HTR-8/SVneo (cell line): ENCODE measurements around the gene ANKRD30B.
"Not testable (repeated sequence)": the region's sequence is repeated elsewhere in the genome, so short reads cannot be mapped to it uniquely, and the experiment has no call there.

Source experiments
- DNase-seq: peaks from one replicate; pipeline ENCODE4 v3.0.0; 2011; ENCODE audit warnings: low spot score, mixed read lengths; ENCODE audit not compliant: insufficient read length
- FAIRE-seq: peaks from 2 replicates; lab custom pipeline; 2011; peaks lifted over from hg19 to GRCh38; lab: Jason Lieb, UNC

The ANKRD30B gene, protein sequence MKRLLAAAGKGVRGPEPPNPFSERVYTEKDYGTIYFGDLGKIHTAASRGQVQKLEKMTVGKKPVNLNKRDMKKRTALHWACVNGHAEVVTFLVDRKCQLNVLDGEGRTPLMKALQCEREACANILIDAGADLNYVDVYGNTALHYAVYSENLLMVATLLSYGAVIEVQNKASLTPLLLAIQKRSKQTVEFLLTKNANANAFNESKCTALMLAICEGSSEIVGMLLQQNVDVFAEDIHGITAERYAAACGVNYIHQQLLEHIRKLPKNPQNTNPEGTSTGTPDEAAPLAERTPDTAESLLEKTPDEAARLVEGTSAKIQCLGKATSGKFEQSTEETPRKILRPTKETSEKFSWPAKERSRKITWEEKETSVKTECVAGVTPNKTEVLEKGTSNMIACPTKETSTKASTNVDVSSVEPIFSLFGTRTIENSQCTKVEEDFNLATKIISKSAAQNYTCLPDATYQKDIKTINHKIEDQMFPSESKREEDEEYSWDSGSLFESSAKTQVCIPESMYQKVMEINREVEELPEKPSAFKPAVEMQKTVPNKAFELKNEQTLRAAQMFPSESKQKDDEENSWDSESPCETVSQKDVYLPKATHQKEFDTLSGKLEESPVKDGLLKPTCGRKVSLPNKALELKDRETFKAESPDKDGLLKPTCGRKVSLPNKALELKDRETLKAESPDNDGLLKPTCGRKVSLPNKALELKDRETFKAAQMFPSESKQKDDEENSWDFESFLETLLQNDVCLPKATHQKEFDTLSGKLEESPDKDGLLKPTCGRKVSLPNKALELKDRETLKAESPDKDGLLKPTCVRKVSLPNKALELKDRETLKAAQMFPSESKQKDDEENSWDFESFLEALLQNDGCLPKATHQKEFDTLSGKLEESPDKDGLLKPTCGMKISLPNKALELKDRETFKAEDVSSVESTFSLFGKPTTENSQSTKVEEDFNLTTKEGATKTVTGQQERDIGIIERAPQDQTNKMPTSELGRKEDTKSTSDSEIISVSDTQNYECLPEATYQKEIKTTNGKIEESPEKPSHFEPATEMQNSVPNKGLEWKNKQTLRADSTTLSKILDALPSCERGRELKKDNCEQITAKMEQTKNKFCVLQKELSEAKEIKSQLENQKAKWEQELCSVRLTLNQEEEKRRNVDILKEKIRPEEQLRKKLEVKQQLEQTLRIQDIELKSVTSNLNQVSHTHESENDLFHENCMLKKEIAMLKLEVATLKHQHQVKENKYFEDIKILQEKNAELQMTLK (N-terminal part only)

DNA sequence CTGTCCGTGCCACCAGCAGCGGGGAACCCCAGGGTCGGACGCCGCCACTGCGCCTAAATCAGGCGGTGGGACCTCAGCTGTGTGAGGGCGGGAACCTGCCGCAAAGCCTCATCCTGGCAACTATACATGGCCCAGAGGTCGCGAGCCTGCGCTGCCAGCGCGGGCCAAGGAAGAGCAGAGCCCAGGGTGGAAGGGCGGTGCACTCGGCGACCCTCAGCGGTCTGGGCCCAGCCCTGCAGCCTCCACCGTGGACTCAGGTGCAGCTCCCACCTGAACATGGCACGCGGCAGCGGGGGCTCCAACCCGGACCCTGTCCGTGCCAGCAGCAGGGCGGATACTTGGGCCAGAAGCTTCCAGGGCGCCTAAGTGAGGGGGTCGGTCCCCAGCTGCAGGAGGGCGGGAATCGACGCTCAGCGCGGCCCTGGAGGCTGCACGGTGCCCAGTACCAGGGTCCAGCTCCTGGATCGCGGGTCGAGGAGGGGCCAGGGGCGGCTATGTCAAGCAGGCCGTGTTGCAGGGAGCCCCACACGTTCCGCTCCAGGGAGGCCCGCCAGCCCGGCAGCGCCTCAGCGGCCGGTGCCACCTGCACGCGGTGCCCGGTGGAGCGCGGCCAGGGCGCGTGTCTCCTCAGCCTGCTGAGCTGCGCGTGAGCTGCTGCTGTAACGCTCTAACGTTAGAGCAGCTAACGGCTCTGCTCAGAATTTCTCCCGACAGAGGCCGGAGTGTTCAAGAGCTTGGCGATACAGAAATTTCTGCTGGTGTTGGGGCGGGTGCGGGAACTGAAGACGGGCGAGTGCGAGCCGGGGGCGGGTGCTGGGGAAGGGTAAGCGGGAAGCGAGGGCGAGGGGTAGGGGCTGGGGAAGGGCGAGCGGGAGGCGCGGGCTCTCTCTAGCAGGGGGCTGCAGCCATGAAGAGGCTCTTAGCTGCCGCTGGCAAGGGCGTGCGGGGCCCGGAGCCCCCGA, at the start of gene ANKRD30B:
TSS of gene ANKRD30B (plus strand) at position 660 of the 962 bp plus-strand sequence. CDS start at position 908, 248 bp downstream.
- FAIRE-seq: no peak
- DNase-seq: no peak

DNA sequence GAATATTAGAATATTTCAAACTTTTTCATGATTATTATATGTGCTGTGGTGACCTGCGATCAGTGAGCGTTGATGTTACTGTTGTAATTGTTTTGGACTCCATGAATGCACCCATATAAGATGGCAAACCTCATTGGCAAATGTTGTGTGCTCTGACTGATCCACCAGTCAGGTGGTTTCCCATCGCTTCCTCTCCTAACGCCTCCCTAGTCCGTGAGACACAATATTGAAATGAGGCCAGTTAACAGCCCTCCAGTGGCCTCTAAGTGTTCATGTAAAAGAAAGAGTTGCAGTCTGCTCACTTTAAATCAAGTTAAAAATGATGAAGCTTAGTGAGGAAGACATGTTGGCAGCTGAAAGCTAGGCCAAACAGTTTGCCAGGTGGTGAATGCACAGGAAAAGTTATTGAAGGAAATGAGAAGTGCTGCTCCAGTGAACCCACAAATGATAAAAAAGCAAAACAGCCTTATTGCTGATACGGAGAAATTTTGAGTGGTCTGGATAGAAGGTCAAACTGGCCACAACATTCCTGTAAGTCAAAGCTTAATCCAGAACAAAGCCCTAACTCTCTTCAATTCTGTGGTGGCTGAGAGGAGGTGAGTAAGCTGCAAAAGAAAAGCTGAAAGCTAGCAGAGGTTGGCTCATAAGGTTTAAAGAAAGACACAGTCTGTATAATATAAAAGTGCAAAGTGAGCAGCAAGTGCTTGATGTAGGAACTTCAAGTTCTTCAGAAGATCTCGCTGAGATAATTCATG, 46.5 kb upstream of the ANKRD30B start:
- not testable (repeated sequence) for FAIRE-seq, DNase-seq

DNA sequence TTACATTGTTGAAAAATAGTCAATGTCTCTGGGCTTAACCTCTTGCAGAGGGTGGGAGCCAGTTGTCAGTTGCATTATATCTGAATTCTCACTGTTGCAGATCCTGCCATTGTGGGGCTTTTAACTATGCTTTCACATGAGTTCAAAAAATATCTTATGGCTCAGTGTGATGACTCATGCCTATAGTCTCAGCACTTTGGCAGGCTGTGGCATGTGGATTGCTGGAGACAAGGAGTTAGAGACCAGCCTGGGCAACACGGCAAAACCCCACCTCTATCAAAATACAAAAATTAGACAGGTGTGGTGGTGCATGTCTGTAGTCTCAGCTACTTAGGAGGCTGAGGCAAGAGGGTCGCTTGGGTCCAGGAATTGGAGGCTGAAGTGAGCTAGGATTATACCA, 38.2 kb upstream of the ANKRD30B start:
- peak; percentile 94 for FAIRE-seq
- DNase-seq: not testable (repeated sequence)

DNA sequence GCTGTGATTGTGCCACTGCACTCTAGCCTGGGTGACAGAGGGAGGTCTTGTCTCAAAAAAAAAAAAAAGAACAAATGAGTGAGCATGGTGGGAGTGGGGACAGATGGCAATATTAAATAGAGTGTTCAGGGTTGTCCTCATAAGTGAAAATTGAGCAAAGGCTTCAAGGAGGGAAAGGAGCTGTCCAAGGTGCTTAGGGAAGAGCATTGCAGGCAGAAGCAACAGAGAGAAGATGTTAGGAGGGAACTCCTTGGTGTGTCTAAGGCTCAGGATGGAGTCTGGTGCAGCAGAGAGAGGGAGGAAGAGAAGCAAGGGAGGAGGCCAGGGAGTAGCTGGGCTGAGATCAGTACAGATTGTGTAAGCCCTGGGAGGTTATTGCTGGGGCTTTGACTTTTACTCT, 26.4 kb upstream of the ANKRD30B start:
- DNase-seq, FAIRE-seq: not testable (repeated sequence)

DNA sequence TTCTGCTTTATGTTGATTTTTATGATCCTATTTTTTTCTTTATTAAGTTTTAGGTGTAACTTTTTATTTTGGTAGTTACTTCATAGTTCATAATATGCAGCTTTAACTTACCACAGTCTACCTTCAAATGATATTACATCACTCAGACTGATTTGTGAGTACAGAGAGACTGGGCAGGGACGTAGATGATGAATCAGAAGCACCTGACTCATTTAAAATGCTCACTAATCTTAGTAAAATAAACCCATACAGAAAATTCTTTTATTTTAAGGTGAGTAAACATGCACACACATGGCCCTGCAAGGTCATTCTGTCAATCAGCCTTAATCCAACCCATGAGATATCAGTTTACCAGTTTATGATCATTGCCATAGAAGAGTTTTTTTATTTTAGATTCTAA, 8.9 kb upstream of the ANKRD30B start:
- not testable (repeated sequence) for FAIRE-seq, DNase-seq

DNA sequence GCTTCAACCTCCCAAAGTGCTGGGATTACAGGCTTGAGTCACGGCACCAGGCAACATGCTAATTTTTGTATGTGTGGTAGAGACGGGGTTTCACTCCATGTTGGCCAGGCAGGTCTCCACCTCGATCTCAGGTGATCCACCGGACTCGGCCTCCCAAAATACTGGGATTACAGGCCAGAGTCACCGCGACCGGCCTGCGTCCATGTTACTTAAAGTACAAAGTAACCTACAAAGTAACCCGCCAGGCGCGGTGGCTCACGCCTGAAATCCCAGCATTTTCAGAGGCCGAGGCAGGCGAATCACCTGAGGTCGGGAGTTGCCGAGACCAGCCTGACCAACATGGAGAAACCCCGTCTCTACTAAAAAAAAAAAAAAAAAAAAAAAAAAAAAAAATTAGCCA, 1.1 kb upstream of the ANKRD30B start:
- no peak for DNase-seq
- FAIRE-seq: no peak

DNA sequence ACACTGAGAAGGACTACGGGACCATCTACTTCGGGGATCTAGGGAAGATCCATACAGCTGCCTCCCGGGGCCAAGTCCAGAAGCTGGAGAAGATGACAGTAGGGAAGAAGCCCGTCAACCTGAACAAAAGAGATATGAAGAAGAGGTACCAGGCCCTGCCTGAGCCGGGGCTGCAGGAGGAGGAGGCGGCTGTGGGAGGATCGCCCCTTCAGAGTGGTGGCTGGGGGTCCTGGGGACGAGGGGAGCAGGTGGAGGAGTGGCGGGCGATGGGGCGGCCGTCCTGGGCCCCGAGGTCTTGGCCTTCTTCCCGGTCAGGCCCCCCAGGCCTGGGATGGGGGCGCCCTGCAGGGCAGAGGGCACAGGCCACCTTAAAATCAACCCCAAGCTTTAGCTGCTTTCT, 524 bp downstream of the ANKRD30B start:
- FAIRE-seq (no peak), DNase-seq (no peak)

DNA sequence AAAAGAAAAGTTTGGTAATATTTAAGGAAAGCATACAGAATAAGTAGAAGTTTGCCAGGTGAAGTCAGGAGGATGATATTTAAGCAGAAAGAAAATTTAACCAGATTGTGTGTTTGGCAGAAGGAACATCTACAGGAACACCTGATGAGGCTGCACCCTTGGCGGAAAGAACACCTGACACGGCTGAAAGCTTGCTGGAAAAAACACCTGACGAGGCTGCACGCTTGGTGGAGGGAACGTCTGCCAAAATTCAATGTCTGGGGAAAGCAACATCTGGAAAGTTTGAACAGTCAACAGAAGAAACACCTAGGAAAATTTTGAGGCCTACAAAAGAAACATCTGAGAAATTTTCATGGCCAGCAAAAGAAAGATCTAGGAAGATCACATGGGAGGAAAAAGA, 15.6 kb downstream of the ANKRD30B start:
- FAIRE-seq, DNase-seq: not testable (repeated sequence)

DNA sequence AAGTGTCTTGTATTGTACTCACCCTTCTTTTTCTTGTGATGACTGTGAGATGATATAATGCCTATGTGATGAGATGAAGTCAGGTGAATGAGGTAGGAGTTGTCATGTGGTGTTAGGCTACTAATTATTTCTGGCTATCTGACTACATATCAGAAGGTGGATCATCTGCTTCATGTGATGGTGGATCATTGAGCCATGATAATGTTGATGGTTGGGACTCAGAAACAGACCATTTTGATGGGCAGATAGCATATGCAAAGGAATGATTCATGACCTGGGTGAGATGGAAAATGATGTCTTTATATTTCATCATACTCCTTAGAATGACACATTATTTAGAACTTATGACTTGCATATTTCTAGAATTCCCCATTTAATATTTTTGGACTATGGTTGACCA, 19.5 kb downstream of the ANKRD30B start:
- no peak for DNase-seq
- FAIRE-seq: peak; percentile 73

DNA sequence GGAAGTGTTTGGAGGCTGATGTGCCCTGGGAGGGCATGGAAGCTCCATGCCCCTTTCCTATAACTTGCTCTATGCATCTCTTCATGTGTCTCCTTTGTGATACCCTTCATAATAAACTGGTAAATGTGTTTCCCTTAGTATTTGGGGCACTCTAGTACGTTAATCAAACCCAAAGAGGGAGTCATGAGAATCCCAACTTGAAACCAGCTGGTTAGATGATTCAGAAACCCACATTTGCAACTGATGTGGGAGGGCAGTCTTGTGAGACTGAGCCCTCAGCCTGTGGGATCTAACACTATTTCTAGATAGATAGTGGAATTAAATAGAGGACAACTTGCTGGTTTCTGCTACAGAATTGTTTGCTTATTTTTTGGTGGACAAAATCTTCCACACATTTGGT, 20.3 kb downstream of the ANKRD30B start:
- FAIRE-seq (no peak), DNase-seq (no peak)

DNA sequence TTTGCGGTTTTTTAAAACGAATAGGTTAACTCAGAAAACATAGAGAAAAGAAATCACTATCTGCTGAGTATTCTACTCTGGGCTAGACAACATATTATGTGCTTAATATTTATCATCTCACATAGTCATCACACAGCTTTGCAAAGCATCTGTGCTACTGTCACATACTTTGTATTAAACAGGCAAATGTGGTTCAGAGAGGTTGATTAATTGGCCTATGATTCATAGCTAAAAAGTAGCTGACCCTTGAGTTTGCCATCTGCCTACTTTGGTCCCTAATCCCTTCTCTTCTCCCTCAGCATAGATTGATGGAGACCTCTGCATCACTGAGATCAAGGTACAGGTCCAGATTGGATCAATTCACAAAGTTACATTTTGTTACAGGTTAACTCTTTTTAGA, 21.4 kb downstream of the ANKRD30B start:
- peak; percentile 80 for FAIRE-seq

DNA sequence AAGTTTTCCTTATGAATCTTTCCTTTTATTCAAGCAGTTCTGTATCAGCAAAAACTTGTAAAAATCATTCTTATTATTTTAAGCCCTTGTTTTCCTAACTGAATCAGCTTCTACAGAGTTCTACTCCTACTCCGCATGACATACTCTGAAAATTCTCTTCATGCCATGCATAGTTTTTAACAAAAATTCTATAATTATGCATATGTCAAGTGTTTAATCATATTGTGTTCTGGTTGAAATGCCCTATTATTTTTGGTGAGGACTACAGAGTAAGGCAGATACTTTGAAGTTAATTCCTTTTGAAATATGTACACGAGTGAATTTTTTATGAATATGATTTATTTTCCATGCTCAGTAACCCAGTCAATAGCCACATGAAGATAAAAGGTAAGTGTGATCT, 28.8 kb downstream of the ANKRD30B start:
- FAIRE-seq (no peak), DNase-seq (no peak)

More for the DNA sequence above, 21.4 kb downstream of the ANKRD30B start:
- no peak for DNase-seq

DNA sequence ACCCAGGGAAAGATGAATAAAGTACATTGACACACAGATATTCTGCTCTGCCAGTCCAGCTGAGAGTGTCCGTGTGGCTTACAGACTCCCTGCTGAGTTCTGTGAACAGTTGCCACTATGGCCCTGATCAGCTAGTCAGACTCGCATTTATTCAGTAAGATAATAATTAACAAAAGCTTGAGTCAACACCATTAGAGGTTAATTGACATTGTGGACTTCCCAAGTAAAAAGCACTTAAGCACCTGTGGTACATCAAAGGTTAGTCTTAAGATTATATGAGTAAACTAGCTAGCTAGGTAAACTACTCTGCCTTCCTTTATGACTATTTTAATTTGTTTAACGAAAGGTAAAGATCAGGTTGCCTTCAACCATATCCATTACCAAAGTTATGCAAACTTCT, 33.7 kb downstream of the ANKRD30B start:
- no peak for FAIRE-seq
- no peak for DNase-seq

DNA sequence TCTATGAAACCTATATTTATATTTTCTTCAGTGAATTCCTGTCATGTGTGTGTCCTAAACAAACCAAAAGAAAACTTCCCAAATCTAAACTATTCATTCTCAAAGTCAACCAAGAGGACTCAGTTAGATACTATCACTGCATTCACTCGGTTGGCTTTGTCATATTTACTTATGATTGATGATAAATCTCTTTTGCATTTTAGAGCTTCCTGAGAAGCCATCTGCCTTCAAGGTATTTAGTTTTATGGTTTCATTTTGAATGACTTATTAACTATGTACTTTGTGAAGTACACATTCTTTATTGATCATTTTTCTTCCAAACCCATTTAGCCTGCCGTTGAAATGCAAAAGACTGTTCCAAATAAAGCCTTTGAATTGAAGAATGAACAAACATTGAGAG, 36.2 kb downstream of the ANKRD30B start:
- DNase-seq: peak; percentile 19
- FAIRE-seq: no peak

DNA sequence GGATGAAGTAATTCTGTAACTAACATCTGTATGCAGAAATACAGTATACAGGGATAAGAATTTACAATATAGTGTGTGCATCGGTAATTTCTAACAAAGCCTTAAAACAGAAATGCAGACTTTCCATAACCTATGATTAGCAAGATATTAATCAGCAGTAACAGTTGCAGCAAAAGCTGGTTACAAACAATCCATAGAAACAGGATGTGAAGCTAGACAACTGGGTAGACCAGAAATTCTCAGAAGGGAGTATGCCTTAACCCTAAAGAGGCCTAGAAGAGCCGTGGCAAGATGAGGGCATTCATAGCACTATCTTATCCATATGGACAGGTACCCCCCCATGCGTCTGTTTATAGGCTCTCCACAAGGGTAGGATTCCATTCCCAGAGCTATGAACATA, 48.9 kb downstream of the ANKRD30B start:
- FAIRE-seq, DNase-seq: not testable (repeated sequence)

DNA sequence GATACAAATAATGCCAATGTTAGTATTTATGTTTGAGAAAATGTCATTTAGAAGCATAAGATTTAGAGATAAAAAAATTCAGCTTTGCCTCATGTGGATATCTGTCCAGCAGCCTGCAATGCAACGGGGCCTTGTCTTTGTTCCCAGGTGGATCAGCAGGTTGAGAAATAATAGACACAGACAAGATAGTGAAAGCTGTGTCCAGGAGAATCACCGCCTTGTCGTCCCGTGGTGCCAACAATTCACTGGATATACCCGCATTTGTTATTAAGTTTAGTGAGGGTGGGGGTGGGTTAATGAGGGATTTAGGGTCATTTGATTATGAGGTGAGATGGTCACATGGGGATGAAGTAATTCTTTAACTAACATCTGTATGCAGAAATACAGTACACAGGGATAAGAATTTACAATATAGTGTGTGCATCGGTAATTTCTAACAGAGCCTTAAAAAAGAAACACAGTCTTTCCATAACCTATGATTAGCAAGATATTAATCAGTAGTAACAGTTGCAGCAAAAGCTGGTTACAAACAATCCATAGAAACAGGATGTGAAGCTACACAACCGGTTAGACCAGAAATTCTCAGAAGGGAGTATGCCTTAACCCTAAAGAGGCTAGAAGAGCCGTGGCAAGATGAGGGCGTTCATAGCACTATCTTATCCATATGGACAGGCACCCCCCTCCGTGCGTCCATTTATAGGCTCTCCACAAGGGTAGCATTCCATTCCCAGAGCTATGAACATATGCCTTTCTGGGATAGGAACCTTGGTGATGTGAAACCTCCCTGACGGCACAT, 50.2 kb downstream of the ANKRD30B start:
- DNase-seq, FAIRE-seq: not testable (repeated sequence)

DNA sequence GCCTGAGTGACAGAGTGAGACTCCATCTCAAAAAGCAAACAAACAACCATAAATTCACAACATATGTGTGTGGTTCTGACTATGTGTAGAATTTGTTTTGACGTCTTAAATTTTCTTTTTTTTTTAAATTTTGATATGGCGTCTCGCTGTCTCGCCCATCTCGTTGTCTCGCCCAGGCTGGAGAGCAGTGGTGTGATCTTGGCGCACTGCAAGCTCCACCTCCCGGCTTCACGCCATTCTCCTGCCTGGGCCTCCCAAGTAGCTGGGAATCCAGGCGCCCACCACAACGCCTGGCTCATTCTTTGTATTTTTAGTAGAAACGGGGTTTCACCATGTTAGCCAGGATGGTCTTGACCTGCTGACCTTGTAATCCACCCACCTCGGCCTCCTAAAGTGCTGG, 63.1 kb downstream of the ANKRD30B start:
- not testable (repeated sequence) for FAIRE-seq, DNase-seq
